GM12878 (cell line): ENCODE results near the gene MLXIP.

Experiments used
- ATF2 ChIP-seq: IDR thresholded peaks from 2 replicates; pipeline ENCODE4 v1.6.1; 2012; ENCODE audit warnings: low read length, inconsistent platforms
- CREB1 ChIP-seq: IDR thresholded peaks from 2 replicates; pipeline ENCODE4 v1.6.1; 2012; ENCODE audit warnings: low read depth, mild to moderate bottlenecking, inconsistent platforms
- SP1 ChIP-seq: IDR thresholded peaks from one replicate; pipeline ENCODE4 v1.6.1; 2011; ENCODE audit warnings: low read depth, low read length
- ZBTB40 ChIP-seq: fragments of 450-650 bp; IDR thresholded peaks from 2 replicates; pipeline ENCODE4 v1.6.1; 2016; ENCODE audit warnings: mild to moderate bottlenecking, moderate library complexity, borderline replicate concordance

GRCh38 chr12:122192441-122192840 is 113.9 kb downstream of the MLXIP start:
- TF ChIP-seq ATF2 (no peak), SP1 (no peak), ZBTB40 (no peak), CREB1 (no peak)
